Measurements from ENCODE around the gene CHRNB1.
"Not testable (repeated sequence)": the region's sequence is repeated elsewhere in the genome, so short reads cannot be mapped to it uniquely, and the experiment has no call there.

Gene CHRNB1

DNA sequence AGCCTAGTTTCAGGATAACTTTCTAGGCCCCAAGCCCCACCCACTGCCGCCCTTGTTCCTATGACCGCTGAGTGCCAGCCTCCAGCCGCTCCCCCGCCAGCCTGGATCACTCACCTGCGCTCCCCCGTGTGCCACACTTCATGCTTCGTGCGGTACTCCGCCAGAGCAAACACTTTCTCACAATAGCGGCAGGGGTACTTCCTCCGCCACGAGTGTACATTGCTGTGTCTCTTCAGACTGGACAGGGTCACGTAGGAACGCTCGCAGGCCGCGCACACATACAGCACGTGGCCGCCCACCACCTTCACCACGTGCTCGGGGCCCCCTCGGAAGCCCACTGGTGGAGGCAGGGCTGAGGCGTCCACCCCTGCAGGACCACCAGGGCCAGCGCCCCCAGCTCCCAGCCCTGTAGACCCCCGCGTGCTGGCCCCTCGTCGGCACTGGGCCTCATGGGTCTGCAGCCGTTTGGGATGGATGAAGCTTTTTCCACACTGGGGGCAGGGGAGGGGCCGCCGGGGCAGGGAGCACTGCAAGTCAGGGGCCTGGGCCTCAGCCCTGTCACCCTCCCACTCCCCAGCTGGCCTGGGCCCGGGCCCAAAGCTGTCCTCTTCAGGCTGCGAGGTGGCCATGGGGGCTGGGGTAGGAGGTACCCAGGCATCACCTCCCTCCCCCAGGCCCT is 20.9 kb downstream of the CHRNB1 start:
- H4K20me1 ChIP-seq = peaks cover 51% of the 10 kb centered on the region
- H3K4me2 ChIP-seq = no peak overlapping the region
- no peaks in the 10 kb centered on the region for H3K9me3 ChIP-seq
- H3K27ac ChIP-seq = peak overlapping the region; percentile 44; the same call in 1 of the 2 replicates
- no peaks in the 10 kb centered on the region for H3K27me3 ChIP-seq
- no peak overlapping the region for H3K9ac ChIP-seq
- H3K36me3 ChIP-seq = peaks cover 85% of the 10 kb centered on the region
- H3K4me3 ChIP-seq = no peak overlapping the region
- no peak for TF ChIP-seq Cebpa-rat (IDR thresholded peaks at IDR 0.05)
- peaks cover 25% of the 10 kb centered on the region for H3K4me1 ChIP-seq

DNA sequence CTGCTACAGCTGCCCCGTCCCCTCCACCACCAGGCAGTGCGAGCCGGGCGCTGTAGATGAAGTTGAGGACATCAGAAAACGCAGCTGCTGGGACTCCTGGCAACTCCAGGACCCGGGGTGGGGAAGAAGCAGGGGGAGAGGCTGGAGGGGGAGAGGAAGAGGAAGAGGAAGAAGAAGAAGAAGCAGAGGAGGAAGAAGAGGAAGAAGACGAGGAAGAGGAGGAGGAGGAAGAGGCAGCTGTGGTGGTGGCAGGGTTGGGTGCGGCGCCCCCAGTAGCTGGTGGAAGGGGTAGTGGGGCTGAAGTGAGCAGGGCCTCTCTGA is 21.4 kb downstream of the CHRNB1 start:
- TF ChIP-seq Cebpa-rat (IDR thresholded peaks at IDR 0.05) = no peak
- Histone ChIP-seq H3K9ac (no peak overlapping the region), H3K27ac (peak overlapping the region; percentile 44; the same call in 1 of the 2 replicates), H3K36me3 (peaks cover 84% of the 10 kb centered on the region), H3K4me2 (no peak overlapping the region), H3K9me3 (no peaks in the 10 kb centered on the region), H3K4me1 (peaks cover 25% of the 10 kb centered on the region), H3K4me3 (no peak overlapping the region), H4K20me1 (peaks cover 56% of the 10 kb centered on the region), H3K27me3 (no peaks in the 10 kb centered on the region)

DNA sequence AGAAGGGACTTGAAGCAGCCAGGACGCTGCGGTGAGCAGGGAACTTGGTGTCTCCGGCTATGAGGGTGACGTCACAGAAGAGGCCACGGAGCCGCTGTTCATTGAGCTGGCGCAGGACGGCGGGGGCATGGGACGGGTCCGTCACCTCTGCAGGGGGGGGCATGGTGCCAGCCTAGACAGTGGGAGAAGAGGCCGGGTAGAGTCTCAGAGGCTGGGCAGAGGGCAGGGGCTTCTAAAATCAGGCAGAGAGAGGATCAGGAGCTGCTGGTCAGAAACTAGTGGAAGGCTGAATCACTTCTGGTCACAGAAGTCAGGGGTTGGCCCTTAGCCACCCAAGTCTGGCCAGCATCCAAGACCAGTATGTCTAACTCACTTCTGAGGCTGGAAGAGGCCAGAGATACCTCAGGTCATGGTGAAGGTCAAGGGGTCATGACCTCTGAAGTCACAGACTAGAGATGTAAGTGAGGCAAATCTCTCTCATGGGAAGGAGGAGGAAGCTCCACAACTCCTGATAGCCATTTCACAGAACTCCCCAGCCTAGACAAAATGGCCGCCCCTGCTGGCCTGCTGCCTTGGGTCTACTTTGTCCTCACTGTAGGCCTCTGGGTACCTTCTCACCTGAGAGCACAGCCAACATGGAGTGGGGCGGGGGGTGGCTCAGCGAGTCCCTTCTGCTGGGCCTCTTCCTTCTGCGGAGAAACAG is 21.9 kb downstream of the CHRNB1 start:
- H3K36me3 ChIP-seq = peaks cover 78% of the 10 kb centered on the region
- no peak overlapping the region for H3K9ac ChIP-seq
- H3K27ac ChIP-seq = peak overlapping the region; percentile 44; the same call in 1 of the 2 replicates
- H3K9me3 ChIP-seq = no peaks in the 10 kb centered on the region
- no peak for TF ChIP-seq Cebpa-rat (IDR thresholded peaks at IDR 0.05)
- peaks cover 62% of the 10 kb centered on the region for H4K20me1 ChIP-seq
- peaks cover 30% of the 10 kb centered on the region for H3K4me1 ChIP-seq
- no peak overlapping the region for H3K4me3 ChIP-seq
- H3K4me2 ChIP-seq = peak overlapping the region; percentile 30
- no peaks in the 10 kb centered on the region for H3K27me3 ChIP-seq

DNA sequence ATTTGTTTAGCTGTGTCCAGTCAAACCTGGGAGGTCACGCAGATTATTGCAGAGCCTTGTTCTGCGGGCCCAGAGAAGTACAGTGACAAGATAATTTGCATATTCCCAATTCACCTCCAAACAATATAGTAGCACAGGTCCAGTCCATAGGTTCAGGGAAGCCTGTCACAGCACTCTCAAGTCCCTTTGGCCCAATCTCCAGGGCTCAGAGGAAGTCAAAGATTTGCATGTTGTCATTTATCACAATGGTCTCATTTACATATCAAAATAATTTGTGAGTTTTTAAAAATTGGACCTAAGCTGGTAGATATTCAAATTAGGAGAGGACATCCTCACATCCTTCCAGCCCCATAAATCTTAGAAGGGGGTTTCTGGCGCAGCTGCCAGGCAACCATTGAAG is 22.6 kb downstream of the CHRNB1 start:
- peaks cover 38% of the 10 kb centered on the region for H3K4me1 ChIP-seq
- H3K4me2 ChIP-seq = peak overlapping the region; percentile 30
- TF ChIP-seq Cebpa-rat (IDR thresholded peaks at IDR 0.05) = no peak
- H3K27me3 ChIP-seq = no peaks in the 10 kb centered on the region
- H3K36me3 ChIP-seq = peaks cover 71% of the 10 kb centered on the region
- no peak overlapping the region for H3K4me3 ChIP-seq
- H3K27ac ChIP-seq = 0 out of 2 replicates have a peak overlapping the region, but pooled peaks have one; percentile 44
- H4K20me1 ChIP-seq = peaks cover 69% of the 10 kb centered on the region
- H3K9ac ChIP-seq = no peak overlapping the region
- H3K9me3 ChIP-seq = no peaks in the 10 kb centered on the region

DNA sequence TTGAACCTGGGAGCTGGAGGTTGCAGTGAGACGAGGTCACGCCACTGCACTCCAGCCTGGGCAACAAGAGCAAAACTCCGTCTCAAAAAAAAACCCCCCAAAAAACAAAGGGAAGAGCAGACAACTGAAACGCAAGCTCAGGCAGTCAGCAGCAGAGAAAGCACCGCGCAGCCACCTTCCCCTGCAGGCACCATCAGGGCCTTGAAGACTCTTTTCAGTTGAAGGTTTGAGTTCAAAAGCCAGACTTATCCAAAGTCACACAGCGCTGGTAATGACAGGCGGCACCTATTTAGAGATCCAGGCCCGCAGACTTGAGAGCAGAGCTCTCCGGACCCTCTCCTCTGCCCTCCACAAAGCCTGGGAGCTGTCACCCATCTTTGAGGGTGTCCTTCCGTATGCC is 23.4 kb downstream of the CHRNB1 start:
- H3K36me3 ChIP-seq = peaks cover 64% of the 10 kb centered on the region
- H3K9ac ChIP-seq = no peak overlapping the region
- H3K27me3 ChIP-seq = no peaks in the 10 kb centered on the region
- H3K27ac ChIP-seq = no peak overlapping the region
- peaks cover 45% of the 10 kb centered on the region for H3K4me1 ChIP-seq
- TF ChIP-seq Cebpa-rat (IDR thresholded peaks at IDR 0.05) = no peak
- no peak overlapping the region for H3K4me3 ChIP-seq
- H3K4me2 ChIP-seq = no peak overlapping the region
- no peaks in the 10 kb centered on the region for H3K9me3 ChIP-seq
- peaks cover 77% of the 10 kb centered on the region for H4K20me1 ChIP-seq

DNA sequence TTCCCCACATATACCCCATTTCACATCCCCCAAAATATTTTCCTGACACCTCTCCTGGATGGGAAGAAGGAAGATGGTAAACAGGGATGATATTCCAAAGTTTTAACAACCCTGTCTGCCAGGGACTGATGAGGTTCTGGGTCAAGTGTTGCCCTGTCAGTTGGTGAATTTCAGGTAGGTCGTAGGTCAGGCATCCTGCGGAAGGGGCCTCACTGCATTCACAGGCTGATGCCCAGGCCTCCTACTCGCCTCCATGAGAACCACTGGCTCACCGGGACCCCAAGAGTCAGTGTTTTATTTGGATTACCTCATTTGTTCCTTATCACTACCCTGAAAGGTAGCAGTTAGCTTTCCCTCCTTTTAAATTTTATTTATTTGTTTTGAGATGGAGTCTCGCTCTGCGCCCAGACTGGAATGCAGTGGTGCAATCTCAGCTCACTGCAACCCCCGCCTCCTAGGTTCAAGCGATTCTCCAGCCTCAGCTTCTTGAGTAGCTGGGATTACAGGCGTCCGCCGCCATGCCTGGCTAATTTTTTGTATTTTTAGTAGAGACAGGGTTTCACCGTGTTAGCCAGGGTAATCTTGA is 24.0 kb downstream of the CHRNB1 start:
- no peak for TF ChIP-seq Cebpa-rat (IDR thresholded peaks at IDR 0.05)
- Histone ChIP-seq H3K27me3 (no peaks in the 10 kb centered on the region), H3K4me2 (no peak overlapping the region), H3K9ac (no peak overlapping the region), H4K20me1 (peaks cover 83% of the 10 kb centered on the region), H3K36me3 (peaks cover 64% of the 10 kb centered on the region), H3K4me3 (no peak overlapping the region), H3K27ac (no peak overlapping the region), H3K4me1 (peaks cover 51% of the 10 kb centered on the region), H3K9me3 (no peaks in the 10 kb centered on the region)

DNA sequence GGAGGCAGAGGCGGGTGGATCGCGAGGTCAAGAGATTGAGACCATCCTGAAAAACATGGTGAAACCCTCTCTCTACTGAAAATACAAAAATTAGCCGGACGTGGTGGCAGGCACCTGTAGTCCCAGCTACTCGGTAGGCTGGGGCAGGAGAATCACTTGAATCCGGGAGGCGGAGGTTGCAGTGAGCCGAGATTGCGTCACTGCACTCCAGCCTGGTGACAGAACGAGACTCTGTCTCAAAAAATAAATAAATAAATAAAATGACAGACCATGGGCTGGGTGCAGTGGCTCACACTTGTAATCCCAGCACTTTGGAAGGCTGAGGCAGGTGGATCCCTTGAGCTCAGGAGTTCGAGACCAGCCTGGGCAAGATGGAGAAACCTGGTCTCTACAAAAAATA is 25.0 kb downstream of the CHRNB1 start:
- H4K20me1 ChIP-seq = peaks cover 92% of the 10 kb centered on the region
- not testable (repeated sequence) for H3K27ac ChIP-seq, H3K4me3 ChIP-seq, H3K27me3 ChIP-seq, H3K9me3 ChIP-seq, H3K4me2 ChIP-seq, H3K9ac ChIP-seq
- H3K4me1 ChIP-seq = peaks cover 51% of the 10 kb centered on the region
- peaks cover 58% of the 10 kb centered on the region for H3K36me3 ChIP-seq

DNA sequence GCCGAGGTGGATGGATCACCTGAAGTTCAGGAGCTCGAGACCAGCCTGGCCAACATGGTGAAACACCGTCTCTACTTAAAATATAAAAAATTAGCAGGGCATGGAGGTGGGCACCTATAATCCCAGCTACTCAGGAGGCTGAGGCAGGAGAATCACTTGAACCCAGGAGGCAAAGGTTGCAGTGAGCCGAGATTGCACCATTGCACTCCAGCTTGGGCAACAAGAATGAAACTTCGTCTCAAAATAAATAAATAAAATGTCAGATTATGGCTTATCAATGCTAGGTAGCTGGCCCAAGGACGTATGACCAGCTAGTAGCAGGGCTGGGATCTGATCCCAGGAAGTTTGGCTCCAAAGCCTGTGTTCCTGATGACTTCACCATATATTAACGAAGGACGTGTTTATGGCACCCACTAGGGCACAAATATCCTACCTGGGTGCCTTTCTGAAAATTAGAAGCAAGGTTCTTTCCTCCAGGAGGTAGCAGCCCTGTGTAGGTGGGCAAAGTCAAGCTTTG is 25.7 kb downstream of the CHRNB1 start:
- H3K4me2 ChIP-seq, H3K4me3 ChIP-seq, H3K9ac ChIP-seq, H3K27ac ChIP-seq, H3K9me3 ChIP-seq, H3K27me3 ChIP-seq: not testable (repeated sequence)
- Histone ChIP-seq H3K4me1 (peaks cover 51% of the 10 kb centered on the region), H4K20me1 (peaks cover 99% of the 10 kb centered on the region), H3K36me3 (peaks cover 54% of the 10 kb centered on the region)

DNA sequence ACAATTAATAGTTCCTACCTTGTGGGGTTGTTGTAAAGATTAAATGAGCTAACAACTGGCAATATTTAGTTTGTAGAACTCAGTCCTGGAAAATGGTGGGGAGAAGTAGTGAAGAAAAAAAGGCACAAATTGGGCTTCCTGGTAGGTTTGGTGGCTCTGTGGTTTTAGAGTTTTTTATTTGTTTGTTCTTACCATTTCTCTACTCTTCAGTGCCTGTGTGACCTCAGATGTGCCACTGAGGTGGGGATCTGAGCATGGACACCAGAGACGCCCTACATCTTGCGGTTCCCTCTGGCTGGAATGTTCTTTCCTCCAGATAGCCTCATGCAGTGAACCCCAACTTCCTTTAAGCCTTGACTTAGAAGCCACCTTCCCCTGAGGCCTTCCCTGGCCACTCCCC is 26.9 kb downstream of the CHRNB1 start:
- Histone ChIP-seq H3K27ac (no peak overlapping the region), H3K36me3 (peaks cover 54% of the 10 kb centered on the region), H3K9me3 (no peaks in the 10 kb centered on the region), H3K9ac (no peak overlapping the region), H3K4me3 (no peak overlapping the region), H4K20me1 (peaks cover 100% of the 10 kb centered on the region), H3K27me3 (no peaks in the 10 kb centered on the region), H3K4me1 (peaks cover 59% of the 10 kb centered on the region), H3K4me2 (peak overlapping the region; percentile 38; the same call in 1 of the 2 replicates)
- TF ChIP-seq Cebpa-rat (IDR thresholded peaks at IDR 0.05) = no peak

DNA sequence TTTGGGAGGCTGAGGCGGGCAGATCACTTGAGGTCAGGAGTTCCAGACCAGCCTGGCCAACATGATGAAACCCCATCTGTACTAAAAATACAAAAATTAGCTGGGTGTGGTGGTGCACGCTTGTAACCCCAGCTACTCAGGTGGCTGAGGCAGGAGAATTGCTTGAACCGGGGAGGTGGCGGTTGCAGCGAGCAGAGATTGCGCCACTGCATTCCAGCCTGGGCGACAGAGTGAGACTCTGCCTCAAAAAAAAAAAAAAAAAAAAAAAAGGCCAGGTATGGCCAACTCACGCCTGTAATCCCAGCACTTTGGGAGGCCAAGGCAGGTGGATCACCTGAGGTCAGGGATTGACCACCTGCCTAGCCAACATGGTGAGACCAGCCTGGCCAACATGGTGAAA is 29.9 kb downstream of the CHRNB1 start:
- H3K9me3 ChIP-seq = not testable (repeated sequence)
- H4K20me1 ChIP-seq = peaks cover 90% of the 10 kb centered on the region

More for the DNA sequence above, 29.9 kb downstream of the CHRNB1 start:
- H3K4me3 ChIP-seq, H3K27me3 ChIP-seq, H3K9ac ChIP-seq, H3K27ac ChIP-seq, H3K4me2 ChIP-seq: not testable (repeated sequence)
- peaks cover 33% of the 10 kb centered on the region; the same call in 1 of the 2 replicates for H3K36me3 ChIP-seq
- H3K4me1 ChIP-seq = peaks cover 58% of the 10 kb centered on the region
